ENCODE results near the gene PTTG1IP. TPM values are rescaled to one million over a fixed set of nuclear protein-coding genes. Genes with fewer than 3 reads are reported as not detected.
A peak's percentile ranks its signal among the peaks of the same experiment; 100 is the strongest.

Gene PTTG1IP
- total and polyA plus RNA-seq, 2 donors (not counting 1 experiment from before 2014, with no cell fraction given): 30.7 to 58.6 TPM

GRCh38 chr21:44846485-44847260 lies 26.8 kb downstream of the PTTG1IP start:
- peak overlapping the region; percentile 95 for H3K4me2 ChIP-seq (replicated peaks; ENCODE audit: low read depth, low read length, poor library complexity, severe bottlenecking)
- H3K36me3 ChIP-seq (replicated peaks in 1 of 2; ENCODE audit: control extremely low read depth in 1 of 2, control insufficient read depth in 1 of 2, extremely low read depth in 1 of 2, insufficient read depth in 2 of 2, low read length in 1 of 2): peaks cover 0 to 30% of the 10 kb centered on the region in 2 experiments
- peak overlapping the region; percentile 69 for H3K4me3 Mint-ChIP-seq
- peak overlapping the region; percentile 65 for H2AFZ ChIP-seq (ENCODE audit: insufficient read depth, low read depth, low read length, poor library complexity, severe bottlenecking)
- peaks cover 5% of the 10 kb centered on the region for H4K20me1 ChIP-seq (ENCODE audit: control insufficient read depth, insufficient read depth, low read length, poor library complexity, severe bottlenecking)
- H3K79me2 ChIP-seq (ENCODE audit: control insufficient read depth, insufficient read depth, low read length): no peaks in the 10 kb centered on the region
- H3K4me1 Mint-ChIP-seq: peaks cover 18% of the 10 kb centered on the region
- ATAC-seq (ENCODE audit: low read depth) (peak; percentile 59), DNase-seq (peak; percentile 68)
- POLR2A ChIA-PET: interaction anchor here (0.7 kb wide), 1 partner anchor 337 kb away, joined by 3 read pairs; no protein-coding TSS in a partner anchor
- CTCF ChIA-PET: interaction anchor here (1.1 to 2.7 kb wide), 2 partner anchors 27 to 85 kb away, joined by 4 to 12 read pairs; partner anchors contain the start of gene PTTG1IP
- intact Hi-C loops (cut with micrococcal nuclease): no loop called here
- peak overlapping the region in 3 of 5 experiments; percentile 43 to 52 (median 48) for H3K4me3 ChIP-seq (ENCODE audit: control extremely low read depth in 1 of 5, extremely low read depth in 1 of 5, insufficient read depth in 1 of 5, low read depth in 2 of 5, low read length in 4 of 5)
- TF ChIP-seq CTCF (IDR thresholded peaks at IDR 0.05) (no peak), EZH2 (IDR thresholded peaks at IDR 0.05; ENCODE audit: borderline replicate concordance, insufficient read depth, low read depth, low read length, poor library complexity, severe bottlenecking) (no peak)
- peak overlapping the region; percentile 68 for H3K9ac ChIP-seq (ENCODE audit: low read length)
- H3K27me3 ChIP-seq (replicated peaks in 1 of 4; ENCODE audit: control extremely low read depth in 1 of 4, control insufficient read depth in 3 of 4, insufficient read depth in 4 of 4, low read length in 3 of 4): peaks cover 0 to 12% (median 2%) of the 10 kb centered on the region in 4 experiments
- H3K9me3 ChIP-seq (ENCODE audit: control extremely low read depth in 1 of 3, control insufficient read depth in 2 of 3, insufficient read depth in 1 of 3, low read length in 2 of 3): no peaks in the 10 kb centered on the region
- no peaks in the 10 kb centered on the region for H3K9me3 Mint-ChIP-seq (ENCODE audit: insufficient read depth)
- no peak overlapping the region for H3K27ac ChIP-seq (ENCODE audit: low read length in 2 of 2)
- 42% methylated on average over 27 of the region's 27 CpGs for WGBS (ENCODE audit: insufficient coverage)
- peaks cover 16% of the 10 kb centered on the region for H3K27me3 Mint-ChIP-seq
- H3K4me1 ChIP-seq (ENCODE audit: control insufficient read depth in 2 of 2, insufficient read depth in 2 of 2, low read length in 2 of 2): peaks cover 16 to 17% of the 10 kb centered on the region in 2 donors
- no peak overlapping the region for H3K27ac Mint-ChIP-seq

DNA sequence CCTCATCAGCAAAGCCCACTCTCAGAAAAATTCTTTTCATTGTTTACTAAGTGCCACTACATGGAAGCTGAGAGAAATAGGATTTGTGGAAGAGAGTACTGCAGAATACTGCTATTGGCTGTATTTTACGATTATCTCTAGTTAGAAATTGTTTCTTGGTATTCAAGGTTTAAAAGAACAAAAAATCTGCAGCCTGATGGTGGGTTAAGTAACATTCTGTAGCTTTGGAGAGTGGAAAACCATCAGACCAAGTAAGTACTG lies 27.3 kb downstream of the PTTG1IP start:
- peaks cover 16 to 17% of the 10 kb centered on the region in 2 donors for H3K4me1 ChIP-seq (ENCODE audit: control insufficient read depth in 2 of 2, insufficient read depth in 2 of 2, low read length in 2 of 2)
- intact Hi-C loops (cut with micrococcal nuclease): no loop called here
- H3K4me3 ChIP-seq (ENCODE audit: control extremely low read depth in 1 of 5, extremely low read depth in 1 of 5, insufficient read depth in 1 of 5, low read depth in 2 of 5, low read length in 4 of 5): peak overlapping the region in 3 of 5 experiments; percentile 43 to 52 (median 48)
- H4K20me1 ChIP-seq (ENCODE audit: control insufficient read depth, insufficient read depth, low read length, poor library complexity, severe bottlenecking): peaks cover 3% of the 10 kb centered on the region
- peak overlapping the region; percentile 95 for H3K4me2 ChIP-seq (replicated peaks; ENCODE audit: low read depth, low read length, poor library complexity, severe bottlenecking)
- Mint-ChIP-seq H3K27me3 (peaks cover 21% of the 10 kb centered on the region), H3K4me1 (peaks cover 18% of the 10 kb centered on the region), H3K27ac (no peak overlapping the region), H3K9me3 (ENCODE audit: insufficient read depth) (no peaks in the 10 kb centered on the region), H3K4me3 (peak overlapping the region; percentile 69)
- H3K9ac ChIP-seq (ENCODE audit: low read length): peak overlapping the region; percentile 68
- H3K27ac ChIP-seq (ENCODE audit: low read length in 2 of 2): peak overlapping the region in 1 of 2 donors; percentile 9
- POLR2A ChIA-PET: interaction anchor here (0.7 kb wide), 1 partner anchor 336 kb away, joined by 3 read pairs; no protein-coding TSS in a partner anchor
- no peak for TF ChIP-seq EZH2 (IDR thresholded peaks at IDR 0.05; ENCODE audit: borderline replicate concordance, insufficient read depth, low read depth, low read length, poor library complexity, severe bottlenecking)
- TF ChIP-seq CTCF (IDR thresholded peaks at IDR 0.05): peak; percentile 7
- no peaks in the 10 kb centered on the region for H3K9me3 ChIP-seq (ENCODE audit: control extremely low read depth in 1 of 3, control insufficient read depth in 2 of 3, insufficient read depth in 1 of 3, low read length in 2 of 3)
- ATAC-seq (ENCODE audit: low read depth): no peak
- peaks cover 0 to 16% (median 2%) of the 10 kb centered on the region in 4 experiments for H3K27me3 ChIP-seq (replicated peaks in 1 of 4; ENCODE audit: control extremely low read depth in 1 of 4, control insufficient read depth in 3 of 4, insufficient read depth in 4 of 4, low read length in 3 of 4)
- H2AFZ ChIP-seq (ENCODE audit: insufficient read depth, low read depth, low read length, poor library complexity, severe bottlenecking): peak overlapping the region; percentile 65
- CTCF ChIA-PET: interaction anchor here (1.1 to 2.7 kb wide), 2 partner anchors 27 to 86 kb away, joined by 4 to 12 read pairs; partner anchors contain the start of gene PTTG1IP
- no peaks in the 10 kb centered on the region for H3K79me2 ChIP-seq (ENCODE audit: control insufficient read depth, insufficient read depth, low read length)
- DNase-seq: no peak
- WGBS (ENCODE audit: insufficient coverage): 7% methylated on average over 1 of the region's 1 CpG
- H3K36me3 ChIP-seq (replicated peaks in 1 of 2; ENCODE audit: control extremely low read depth in 1 of 2, control insufficient read depth in 1 of 2, extremely low read depth in 1 of 2, insufficient read depth in 2 of 2, low read length in 1 of 2): peaks cover 0 to 25% of the 10 kb centered on the region in 2 experiments
